HG02763 (cell line): Measurements from ENCODE around the gene PUS1.
"Not testable (repeated sequence)": the region's sequence is repeated elsewhere in the genome, so short reads cannot be mapped to it uniquely, and the experiment has no call there.

Experiments used
- ATAC-seq: cut with Tn5 transposase; IDR thresholded peaks from one replicate; pipeline ENCODE4 v1.9.1; 2021; ENCODE audit warnings: mild to moderate bottlenecking, moderate library complexity; ENCODE audit not compliant: unreplicated experiment

Gene PUS1

GRCh38 chr12:131928711-131929580 lies at the start of gene PUS1:
PUS1 (plus strand) TSS chr12:131929276; CDS start chr12:131929723, 447 bp downstream.
- ATAC-seq = peak; percentile 67

- ATAC-seq = no peak
Observed at GRCh38 chr12:131882804-131883520, 46.1 kb upstream of the PUS1 start.

DNA sequence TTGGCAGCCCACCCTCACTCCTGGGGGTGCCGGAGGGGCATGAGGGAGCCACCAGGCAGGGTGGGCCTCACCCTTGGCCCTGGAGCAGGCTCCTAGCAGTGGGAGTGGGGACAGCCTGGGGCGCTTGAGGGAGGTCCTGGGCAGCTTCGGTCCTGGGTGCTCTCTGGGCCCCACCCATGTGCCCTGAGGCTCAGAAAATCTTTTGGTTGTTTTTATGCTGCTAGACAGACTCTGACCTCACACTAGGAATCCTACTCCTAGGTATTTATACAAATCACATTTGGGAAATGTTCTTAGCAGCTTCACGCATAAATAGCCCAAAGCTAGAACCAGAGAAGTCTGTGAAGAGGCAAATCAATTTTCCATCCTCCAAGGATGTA lies 45.6 kb upstream of the PUS1 start:
- ATAC-seq = no peak

GRCh38 chr12:131885076-131885475 lies 44.0 kb upstream of the PUS1 start:
- ATAC-seq = not testable (repeated sequence)

DNA sequence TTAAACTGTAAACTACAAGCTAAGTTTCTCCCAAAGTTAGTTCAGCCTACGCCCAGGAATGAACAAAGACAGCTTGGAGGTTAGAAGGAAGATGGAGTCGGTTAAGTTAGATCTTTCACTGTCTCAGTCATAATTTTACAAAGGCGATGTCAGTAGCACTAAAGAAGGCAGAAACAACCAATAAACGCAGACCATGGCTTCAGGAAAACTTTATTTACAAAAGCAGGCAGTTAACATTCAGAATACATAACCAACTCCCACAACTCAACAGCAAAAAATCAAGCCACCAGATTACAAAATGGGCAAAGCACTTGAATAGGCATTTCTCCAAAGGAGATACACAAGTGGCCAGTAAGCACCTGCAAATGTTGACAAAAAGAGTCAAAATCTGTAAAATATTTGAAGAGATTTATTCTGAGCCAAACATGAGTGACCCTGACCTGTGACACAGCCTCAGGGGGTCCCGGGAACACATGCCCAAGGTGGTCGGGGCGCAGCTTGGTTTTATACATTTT lies 43.5 kb upstream of the PUS1 start:
- no peak for ATAC-seq

- ATAC-seq = not testable (repeated sequence)
Observed at GRCh38 chr12:131891722-131892121, 37.4 kb upstream of the PUS1 start.

GRCh38 chr12:131892711-131893604 lies 36.1 kb upstream of the PUS1 start:
- no peak for ATAC-seq

DNA sequence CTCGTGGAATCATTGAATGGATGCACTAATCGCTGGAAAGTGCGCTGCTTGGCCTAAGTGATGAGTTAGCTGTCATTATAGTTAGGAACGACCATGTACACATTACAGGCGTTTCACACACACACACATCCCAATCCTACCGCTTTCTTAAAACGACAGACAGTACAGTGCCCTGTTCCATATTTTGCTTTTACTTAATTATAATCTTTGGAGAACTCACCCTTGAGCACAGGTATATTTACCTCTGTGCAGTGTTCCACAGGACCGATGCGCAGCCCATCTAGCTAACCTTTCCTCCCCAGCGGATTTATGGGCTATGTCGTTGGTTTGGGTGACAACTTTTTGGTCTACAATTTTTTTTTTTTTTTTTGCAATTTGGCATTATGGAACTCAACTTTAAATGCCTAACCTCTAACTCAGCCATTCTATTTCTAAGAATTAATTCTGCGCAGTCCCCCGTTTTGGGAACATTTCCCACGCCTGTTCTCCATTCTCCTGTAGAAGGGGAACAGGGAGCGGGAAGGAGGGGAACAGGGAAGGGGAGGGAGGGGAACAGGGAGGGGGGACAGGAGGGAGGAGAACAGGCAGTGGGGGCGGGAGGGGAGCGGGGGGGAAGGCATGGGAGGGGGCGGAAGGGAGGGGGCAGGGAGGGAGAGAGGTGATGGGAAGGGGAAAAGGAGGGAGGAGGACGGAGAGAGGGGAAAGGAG lies 35.3 kb upstream of the PUS1 start:
- no peak for ATAC-seq

DNA sequence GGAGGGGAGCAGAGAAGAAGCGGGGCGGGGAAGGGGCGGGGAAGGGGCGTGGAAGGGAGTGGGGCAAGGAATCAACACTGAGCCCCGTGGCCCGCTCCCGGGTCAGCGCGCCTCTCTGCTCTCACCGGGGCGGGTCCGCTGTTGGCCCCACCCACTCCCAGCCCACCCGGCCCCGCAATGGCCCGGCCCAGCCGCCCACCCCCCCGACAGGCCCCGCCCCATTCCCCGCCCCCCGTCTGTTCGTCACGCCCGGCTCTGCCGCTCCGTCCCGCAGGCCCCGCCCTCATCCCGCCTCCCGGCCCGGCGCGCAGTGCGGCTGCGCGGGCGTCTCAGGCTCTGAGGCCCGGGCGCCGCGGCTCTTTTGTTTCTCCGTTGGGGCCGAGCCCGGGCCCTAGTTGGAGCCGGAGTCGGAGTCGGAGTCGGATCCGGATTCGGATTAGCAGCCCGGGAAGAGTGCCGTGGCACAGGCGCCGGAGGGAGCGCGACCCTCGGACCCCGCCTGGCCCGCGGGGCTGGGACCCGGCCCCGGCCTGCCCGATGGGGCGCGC lies 34.7 kb upstream of the PUS1 start, which contains the start of gene ULK1:
Gene ULK1 (plus strand): TSS at position 310 of the 548 bp plus-strand sequence. CDS start 380 bp downstream, outside the sequence.
- ATAC-seq = peak; percentile 79

GRCh38 chr12:131894981-131895639 lies 34.0 kb upstream of the PUS1 start:
- ATAC-seq = no peak

DNA sequence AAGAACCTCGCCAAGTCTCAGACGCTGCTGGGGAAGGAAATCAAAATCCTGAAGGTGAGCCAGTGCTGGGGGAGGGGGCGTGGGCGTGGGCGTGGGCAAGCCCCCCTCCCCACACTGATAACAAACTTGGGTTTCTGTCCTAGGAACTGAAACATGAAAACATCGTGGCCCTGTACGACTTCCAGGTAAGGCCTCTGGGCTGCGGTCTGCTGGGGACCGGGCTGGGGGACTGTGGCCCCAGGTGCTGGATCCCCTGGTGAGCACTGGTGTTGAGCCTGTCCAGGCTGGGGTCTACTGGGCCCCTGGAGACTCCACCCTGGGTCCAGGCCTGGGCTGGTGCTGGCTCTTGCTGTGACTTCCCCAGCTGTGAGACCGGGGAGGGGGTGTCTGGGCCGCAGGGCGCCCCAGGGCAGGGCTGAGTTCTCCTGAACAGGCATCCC lies 33.4 kb upstream of the PUS1 start:
- peak; percentile 5 for ATAC-seq

DNA sequence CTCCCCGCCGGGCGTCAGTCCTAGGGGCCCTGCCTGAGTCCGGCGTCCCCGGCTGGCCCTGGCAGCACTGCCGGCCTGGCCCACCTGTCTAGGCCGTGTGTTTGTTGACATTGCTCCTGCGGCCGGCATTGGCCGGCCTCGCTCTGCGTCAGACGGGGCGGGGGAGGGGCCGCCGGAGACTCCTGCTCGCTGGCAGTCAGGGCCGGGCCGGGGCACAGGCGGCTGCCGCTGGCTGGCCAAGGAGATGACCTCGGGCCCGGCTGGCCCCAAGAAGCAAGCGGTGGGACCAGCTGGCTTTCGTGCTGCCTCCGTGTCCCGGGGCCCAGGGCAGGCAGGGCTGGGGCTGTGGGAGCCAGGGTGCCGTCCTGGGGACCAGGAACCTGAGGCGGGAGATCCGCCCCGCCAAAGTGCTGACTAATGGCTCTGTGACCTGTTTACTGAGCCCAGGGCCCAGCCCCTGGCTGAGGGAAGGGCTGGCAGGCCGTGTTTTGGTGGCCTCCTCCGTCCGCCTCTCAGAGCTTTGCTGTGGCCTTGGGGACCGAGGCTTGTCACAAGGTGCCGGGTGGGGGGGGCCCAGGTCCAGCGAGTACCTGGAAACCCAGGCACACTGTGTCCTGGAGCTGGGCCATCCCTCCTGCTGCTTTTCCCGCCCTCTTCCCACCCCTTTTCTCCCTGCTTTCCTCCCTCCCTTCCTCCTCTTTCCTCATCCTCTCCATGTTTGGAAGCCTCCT lies 32.8 kb upstream of the PUS1 start:
- peak; percentile 50 for ATAC-seq

DNA sequence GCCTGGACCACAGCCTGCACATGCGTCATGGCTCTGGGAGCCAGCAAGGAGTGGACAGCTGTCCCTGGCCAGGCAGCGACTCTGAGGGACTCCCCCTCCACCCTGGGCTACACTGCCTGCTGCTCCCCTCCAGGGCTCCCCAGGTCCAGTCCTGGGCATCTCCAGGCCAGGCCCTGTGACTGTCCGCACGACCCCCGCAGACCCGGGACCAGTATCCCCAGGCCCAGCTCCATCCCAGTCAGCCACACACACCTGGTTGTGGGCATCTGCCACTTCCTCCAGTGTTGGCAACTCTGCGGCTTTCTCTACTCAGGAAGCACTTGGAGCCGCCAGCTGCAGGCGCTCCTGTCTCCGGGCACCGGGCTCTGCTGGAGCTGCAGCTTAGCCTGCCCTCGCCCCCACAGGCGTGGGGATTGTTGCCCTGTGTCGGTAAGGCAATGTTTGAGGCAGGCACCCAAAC lies 32.2 kb upstream of the PUS1 start:
- no peak for ATAC-seq

GRCh38 chr12:131897276-131897675 lies 31.8 kb upstream of the PUS1 start:
- ATAC-seq = no peak

DNA sequence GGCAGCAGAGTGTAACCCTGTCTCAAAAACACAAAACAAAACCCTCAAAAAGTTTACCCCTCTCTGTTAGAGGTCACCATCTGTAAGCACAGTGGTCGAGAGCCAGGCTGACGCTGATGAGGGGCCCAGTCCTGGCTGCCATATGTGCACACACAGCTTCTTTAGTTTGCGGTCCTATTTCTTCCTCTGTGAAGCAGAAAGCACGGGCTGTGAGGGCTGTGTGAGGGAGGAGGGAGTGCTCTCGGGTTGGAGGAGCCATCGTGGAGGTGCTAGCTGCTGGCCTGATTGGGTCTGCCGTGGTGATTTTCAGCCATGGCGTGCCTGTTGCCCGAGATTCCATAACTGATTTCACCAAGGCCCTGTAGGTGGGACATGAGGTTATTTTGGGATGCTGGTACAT lies 31.2 kb upstream of the PUS1 start:
- ATAC-seq = no peak

DNA sequence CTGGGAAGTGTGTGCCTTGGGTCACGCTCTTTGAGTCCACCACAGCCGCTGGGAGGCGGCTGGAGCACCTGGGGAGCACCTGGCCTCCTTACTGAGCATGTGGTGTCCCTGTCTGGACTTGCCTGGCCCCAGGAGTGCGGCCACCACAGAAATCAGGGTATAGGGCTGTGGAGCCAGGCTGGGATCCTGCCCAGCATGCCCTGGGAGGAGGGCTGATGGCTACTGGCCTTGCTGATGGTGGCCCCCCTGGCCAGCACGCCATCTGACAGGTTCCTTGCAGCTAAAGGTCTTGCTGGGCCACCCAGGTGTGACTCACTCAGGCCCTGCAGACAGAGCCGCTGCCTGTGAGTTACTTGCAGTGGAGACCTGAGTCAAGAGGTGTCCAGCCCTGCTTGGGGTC lies 28.7 kb upstream of the PUS1 start:
- ATAC-seq = no peak

- no peak for ATAC-seq
Observed at GRCh38 chr12:131901431-131902331, 27.4 kb upstream of the PUS1 start.
